Progenitor cell of endocrine pancreas (in vitro differentiated cells): ENCODE results near the gene AKR1B15. TPM values are rescaled to one million over a fixed set of nuclear protein-coding genes. Genes with fewer than 3 reads are reported as not detected.
A peak's percentile ranks its signal among the peaks of the same experiment; 100 is the strongest.

Experiments
- DNase-seq: peaks from one replicate; pipeline ENCODE4 v3.0.0; 2021; ENCODE audit warnings: low spot score; ENCODE audit not compliant: unreplicated experiment
- H3K27ac Mint-ChIP-seq: 2 replicates; pipeline ENCODE4 v1.8.0; 2021; ENCODE audit warnings: mild to moderate bottlenecking, moderate library complexity, mixed read lengths
- H3K27me3 Mint-ChIP-seq: 2 replicates; pipeline ENCODE4 v1.8.0; 2021; ENCODE audit warnings: mixed read lengths
- H3K36me3 Mint-ChIP-seq: 2 replicates; pipeline ENCODE4 v1.8.0; 2022; ENCODE audit warnings: mixed read lengths; ENCODE audit not compliant: insufficient read depth
- H3K4me1 Mint-ChIP-seq: 2 replicates; pipeline ENCODE4 v1.8.0; 2021; ENCODE audit warnings: low read depth, mixed read lengths
- H3K4me3 Mint-ChIP-seq: 2 replicates; pipeline ENCODE4 v1.8.0; 2021; ENCODE audit warnings: low read depth, mild to moderate bottlenecking, moderate library complexity, mixed read lengths
- H3K9me3 Mint-ChIP-seq: 2 replicates; pipeline ENCODE4 v1.8.0; 2021; ENCODE audit warnings: low read depth, mixed read lengths
- CTCF ChIP-seq: fragments of 200-600 bp; sonication (generic); IDR thresholded peaks from one replicate; pipeline ENCODE4 v1.5.0; 2021; ENCODE audit warnings: antibody characterized with exemption, mild to moderate bottlenecking; ENCODE audit not compliant: unreplicated experiment
- total RNA-seq: library from RNA; stranded (reverse); gene quantifications from 2 replicates; pipeline ENCODE4 v1.2.1, GENCODE V29; 2021

The AKR1B15 gene
- total RNA-seq, 1 donor from 2014 or later, result not detected

DNA sequence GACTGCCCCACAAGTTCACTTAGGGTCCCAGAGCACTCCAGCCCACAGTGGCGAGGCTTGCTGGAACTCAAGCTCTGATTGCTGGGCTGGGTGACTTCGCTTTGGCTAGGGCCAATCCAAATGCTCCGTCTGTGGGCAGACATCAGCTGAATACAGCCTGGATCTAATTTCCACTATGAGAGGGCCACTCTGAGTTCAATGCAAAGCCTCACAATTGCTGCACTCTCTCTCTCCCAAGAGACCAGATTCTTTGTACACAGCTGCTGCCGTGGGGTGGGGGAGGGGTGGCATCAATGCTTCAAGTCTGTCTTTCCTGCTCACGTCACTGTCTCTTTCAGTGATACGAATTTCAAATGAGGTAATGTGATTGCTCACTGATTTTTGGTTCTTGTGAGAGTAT, 50.5 kb downstream of the AKR1B15 start:
- no peak overlapping the region for H3K27ac Mint-ChIP-seq
- no peak for TF ChIP-seq CTCF

DNA sequence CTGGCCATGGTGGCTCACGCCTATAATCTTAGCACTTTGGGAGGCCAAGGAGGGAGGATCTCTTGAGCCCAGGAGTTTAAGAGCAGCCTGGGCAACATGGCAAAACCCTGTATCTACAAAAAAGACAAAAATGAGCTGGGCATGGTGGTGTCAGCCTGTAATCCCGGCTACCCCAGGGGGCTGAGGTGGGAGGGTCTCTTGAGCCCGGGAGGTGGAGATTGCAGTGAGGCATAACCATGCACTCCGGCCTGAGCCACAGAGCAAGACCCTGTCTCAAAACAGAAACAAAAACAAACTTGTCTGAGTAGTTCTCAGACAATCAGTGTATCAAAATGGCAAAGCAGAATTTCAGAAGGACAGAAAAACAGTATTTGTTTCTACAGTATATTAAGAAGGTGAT, 52.5 kb downstream of the AKR1B15 start:
- DNase-seq, result no peak
- H3K9me3 Mint-ChIP-seq, result peaks cover 15% of the 10 kb centered on the region
- no peak overlapping the region for H3K27ac Mint-ChIP-seq
- TF ChIP-seq CTCF, result no peak
- H3K4me3 Mint-ChIP-seq, result no peak overlapping the region
- H3K4me1 Mint-ChIP-seq, result peaks cover 8% of the 10 kb centered on the region
- H3K36me3 Mint-ChIP-seq, result peaks cover 3% of the 10 kb centered on the region
- peaks cover 2% of the 10 kb centered on the region for H3K27me3 Mint-ChIP-seq

More for the DNA sequence above, 50.5 kb downstream of the AKR1B15 start:
- no peak for DNase-seq
- H3K36me3 Mint-ChIP-seq, result peaks cover 3% of the 10 kb centered on the region
- H3K9me3 Mint-ChIP-seq, result peaks cover 15% of the 10 kb centered on the region
- no peaks in the 10 kb centered on the region for H3K27me3 Mint-ChIP-seq
- no peak overlapping the region for H3K4me3 Mint-ChIP-seq
- H3K4me1 Mint-ChIP-seq, result peaks cover 8% of the 10 kb centered on the region

- Mint-ChIP-seq H3K4me1 (peaks cover 8% of the 10 kb centered on the region), H3K9me3 (peaks cover 9% of the 10 kb centered on the region), H3K27ac (no peak overlapping the region), H3K4me3 (no peak overlapping the region), H3K36me3 (peaks cover 3% of the 10 kb centered on the region), H3K27me3 (peaks cover 14% of the 10 kb centered on the region)
- TF ChIP-seq CTCF, result no peak
- DNase-seq, result no peak
These were observed 54.1 kb downstream of the AKR1B15 start for GRCh38 chr7:134602881-134603451.

DNA sequence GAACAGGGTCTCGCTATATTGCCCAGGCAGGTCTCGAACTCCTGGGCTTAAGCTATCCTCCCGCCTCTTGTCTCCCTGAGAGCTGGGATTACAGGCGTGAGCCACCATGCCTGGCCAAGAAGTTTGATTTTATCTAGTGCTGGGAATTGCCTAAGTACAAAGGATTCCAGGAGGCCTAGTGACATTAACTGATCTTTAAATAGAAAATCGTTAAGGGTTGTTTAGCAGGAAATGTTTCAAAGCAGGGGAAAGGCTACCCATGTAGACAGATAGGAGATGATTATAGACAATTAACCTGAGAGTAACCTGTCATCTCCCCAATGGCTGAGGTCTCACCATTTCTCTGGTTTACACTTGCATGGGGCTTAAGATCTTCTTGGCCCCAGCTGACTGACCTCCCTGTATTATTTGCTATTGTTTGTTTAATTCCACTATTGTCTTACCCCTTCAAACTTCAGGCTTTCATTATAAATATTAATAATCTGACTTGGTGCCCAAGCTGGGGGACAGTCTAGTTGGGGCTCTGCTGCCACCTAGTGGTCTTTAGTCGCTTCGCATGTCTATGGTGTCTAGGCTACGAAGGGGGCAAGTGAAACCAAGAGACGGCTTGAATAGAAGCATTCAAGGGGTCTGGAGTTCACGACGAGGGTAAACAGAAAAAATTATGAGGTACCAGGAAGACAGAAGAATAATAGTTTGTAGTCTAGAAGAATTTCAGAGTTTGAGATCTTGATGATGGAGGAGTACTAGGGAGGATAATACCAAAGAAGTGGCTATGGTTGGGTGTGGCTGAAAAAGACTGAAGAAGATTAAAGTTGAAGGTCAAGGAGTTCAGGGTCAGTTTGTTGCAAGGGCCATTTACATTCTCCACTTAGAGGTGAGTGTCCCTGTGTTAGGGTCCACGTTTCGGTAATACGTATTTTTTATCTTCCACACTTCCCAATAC, 57.3 kb downstream of the AKR1B15 start:
- H3K36me3 Mint-ChIP-seq, result no peaks in the 10 kb centered on the region
- peaks cover 8% of the 10 kb centered on the region for H3K4me1 Mint-ChIP-seq
- H3K4me3 Mint-ChIP-seq, result no peak overlapping the region
- H3K27me3 Mint-ChIP-seq, result peaks cover 21% of the 10 kb centered on the region
- no peaks in the 10 kb centered on the region for H3K9me3 Mint-ChIP-seq
- peak overlapping the region; percentile 73 for H3K27ac Mint-ChIP-seq
- peak; percentile 93 for TF ChIP-seq CTCF
- peak; percentile 36 for DNase-seq

- DNase-seq, result no peak
- no peak for TF ChIP-seq CTCF
- no peaks in the 10 kb centered on the region for H3K4me1 Mint-ChIP-seq
- no peak overlapping the region for H3K4me3 Mint-ChIP-seq
- no peaks in the 10 kb centered on the region for H3K9me3 Mint-ChIP-seq
- no peak overlapping the region for H3K27ac Mint-ChIP-seq
- H3K27me3 Mint-ChIP-seq, result peaks cover 26% of the 10 kb centered on the region
- no peaks in the 10 kb centered on the region for H3K36me3 Mint-ChIP-seq
These were observed 62.8 kb downstream of the AKR1B15 start for GRCh38 chr7:134611611-134612151.
